KG1 (cell line): ENCODE results near the gene ADAMTS19.

Experiments
- DNase-seq: peaks from one replicate; lab custom pipeline; 2025; lab: John Stamatoyannopoulos, UW

The ADAMTS19 gene

GRCh38 chr5:129766798-129767197 lies 306.7 kb downstream of the ADAMTS19 start:
- no peak for DNase-seq

DNA sequence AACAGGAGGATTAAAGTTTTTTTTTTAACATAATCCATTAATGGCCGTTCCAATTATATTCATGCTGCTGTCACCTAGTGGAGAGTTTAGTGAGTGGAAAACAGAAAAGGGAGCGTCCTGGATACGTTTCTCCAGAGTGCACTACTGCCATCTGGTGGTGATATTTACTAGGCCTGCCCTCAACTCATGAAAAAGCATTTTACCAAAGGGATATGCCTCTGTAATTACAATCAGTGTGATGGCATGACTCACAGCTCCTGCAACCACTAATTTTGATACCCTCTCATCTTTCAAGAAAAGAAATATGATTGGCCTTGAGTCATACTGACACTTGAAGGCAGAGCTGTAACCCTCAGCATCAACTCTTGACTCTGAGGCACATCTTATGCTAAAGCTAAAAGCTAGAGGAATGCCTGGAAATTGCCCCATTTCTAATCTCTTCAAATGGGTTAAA lies 307.9 kb downstream of the ADAMTS19 start:
- DNase-seq: peak; percentile 45

DNA sequence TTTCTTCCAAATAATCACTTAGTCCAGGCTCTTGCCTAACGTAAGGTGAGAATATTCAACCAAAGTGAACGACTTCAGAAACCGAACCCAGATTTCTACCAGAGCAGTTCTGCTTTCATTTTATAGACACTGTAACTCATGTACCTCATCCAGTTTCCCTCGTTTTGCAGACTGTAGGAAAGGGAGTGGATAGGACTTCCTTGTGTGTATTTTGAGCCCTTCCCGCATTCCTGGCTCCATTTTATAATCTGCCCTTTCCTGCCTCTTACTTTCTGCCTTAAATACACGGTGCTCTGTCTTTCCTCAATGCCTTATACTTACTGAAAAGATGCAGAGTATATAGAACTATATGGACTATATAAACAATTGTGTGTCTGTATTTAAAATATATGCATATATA lies 308.6 kb downstream of the ADAMTS19 start:
- DNase-seq: no peak

DNA sequence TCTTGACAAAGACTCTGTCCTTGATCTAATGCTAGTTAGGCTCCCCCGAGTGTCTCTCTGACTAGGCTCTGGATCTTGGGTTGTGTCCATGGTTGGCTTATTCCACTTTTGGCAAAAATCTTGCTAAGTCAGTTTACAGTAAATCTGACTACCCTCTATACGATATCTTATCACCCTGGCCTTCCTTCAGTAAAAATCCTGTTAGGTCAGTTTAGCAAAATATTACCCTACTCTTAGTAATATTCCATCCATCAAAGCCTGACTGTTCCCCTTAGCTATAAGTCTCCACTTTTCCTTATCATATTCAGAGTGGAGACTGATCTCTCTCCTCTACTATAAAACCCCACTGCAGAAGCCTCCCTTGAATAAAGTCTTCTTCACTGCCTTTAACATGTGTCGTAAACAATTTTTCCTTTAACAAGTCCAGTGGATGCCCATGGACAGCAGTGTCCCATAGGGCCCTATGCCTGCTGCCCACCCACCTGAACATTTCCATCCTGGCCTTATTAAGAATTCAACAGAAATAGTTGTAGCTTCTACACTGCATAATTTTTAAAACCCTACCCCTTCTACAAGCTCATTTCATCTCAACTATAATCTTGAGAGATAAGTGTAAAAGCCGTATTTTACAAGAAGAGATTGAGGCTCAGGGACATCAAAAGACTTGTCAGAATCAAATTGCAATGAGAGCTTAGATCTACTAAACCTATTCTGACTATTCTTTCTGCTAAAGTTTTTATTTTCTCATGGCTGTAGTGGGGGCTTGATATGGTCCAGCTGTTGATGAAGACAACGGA lies 310.1 kb downstream of the ADAMTS19 start:
- DNase-seq: no peak

DNA sequence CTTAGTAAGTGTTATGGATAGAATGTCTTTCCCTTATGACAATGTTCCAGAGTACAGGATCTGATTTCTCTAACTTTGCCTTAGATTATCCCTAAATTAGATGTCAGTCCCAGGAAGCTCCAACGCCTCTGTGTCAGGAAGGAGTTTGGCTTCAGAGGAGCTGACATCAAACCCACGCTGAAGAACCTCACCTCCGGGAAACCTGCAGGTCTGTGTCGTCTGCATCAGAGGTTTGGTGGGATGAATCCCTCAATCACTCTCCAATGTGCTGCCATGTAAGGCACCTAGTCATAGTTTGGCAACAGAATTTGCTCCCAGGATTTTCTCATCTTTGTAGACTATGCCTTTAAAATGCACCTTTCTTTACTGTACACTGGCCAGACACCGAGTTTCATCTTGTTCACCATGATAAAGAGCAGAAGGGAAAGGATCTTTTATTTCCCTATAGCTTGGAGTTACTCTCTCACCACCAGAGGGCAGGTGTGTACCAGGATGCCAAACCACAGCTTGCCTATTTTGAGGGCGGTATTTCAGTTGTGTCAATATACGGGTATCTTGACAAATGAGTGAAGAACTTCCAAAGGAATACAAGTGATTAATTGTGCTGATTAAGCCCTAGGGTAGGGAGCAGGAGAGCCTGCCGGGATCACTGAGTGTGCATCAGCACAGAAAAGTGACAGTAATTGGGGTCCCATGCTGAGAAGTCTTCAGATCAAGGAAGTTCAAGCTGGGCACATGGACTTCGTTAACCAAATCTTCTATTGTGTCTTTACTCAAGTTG lies 311.1 kb downstream of the ADAMTS19 start:
- no peak for DNase-seq

DNA sequence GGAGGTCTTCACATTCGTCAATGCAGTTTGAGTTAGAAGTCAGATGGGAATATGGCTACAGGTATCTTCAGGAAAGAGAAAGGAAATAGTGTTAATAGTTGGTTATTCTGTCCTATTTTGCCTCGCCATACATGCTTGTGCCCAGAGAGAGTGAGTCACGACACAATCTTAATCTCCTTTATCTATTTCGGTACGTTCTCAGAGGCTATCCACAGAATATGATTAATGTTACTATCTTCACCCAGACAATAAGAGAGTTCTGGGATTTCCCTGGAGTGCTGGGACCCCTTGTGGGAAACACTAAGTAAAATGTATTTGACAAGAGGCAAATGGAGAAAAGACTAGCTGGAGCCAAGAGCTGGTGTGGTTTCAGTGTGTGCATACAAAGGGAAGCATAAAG lies 313.3 kb downstream of the ADAMTS19 start:
- DNase-seq: no peak

DNA sequence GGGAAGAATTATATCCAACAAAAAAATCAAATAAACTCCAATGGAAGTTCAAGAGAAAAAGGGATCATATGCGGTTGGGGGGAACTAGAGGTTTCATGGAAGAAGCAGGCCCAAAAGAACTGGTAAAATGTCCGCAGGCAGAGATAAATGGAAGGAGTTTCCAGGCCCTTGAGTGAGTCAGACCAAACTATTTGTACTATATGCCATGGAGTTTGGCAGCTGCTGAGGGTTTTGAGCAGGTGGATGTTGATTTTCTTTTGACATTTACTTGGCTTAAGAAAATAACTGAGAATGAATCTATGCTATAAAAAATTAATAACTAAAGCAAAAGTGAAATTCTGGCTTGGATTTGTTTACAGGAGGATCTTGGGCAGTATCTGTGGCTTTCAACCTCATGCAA lies 321.5 kb downstream of the ADAMTS19 start:
- no peak for DNase-seq
